Nephron (organoid): ENCODE data around the gene DIP2B.
A peak's percentile ranks its signal among the peaks of the same experiment; 100 is the strongest.

ENCODE experiments used
- H3K27ac Mint-ChIP-seq, 3 experiments: 2 replicates each; pipeline ENCODE4 v1.8.0; 2020; ENCODE audit warnings: mixed read lengths in 3 of 3, mild to moderate bottlenecking in 2 of 3, moderate library complexity in 1 of 3
- H3K27me3 Mint-ChIP-seq: 2 replicates; pipeline ENCODE4 v1.8.0; 2021; ENCODE audit warnings: low read depth, mild to moderate bottlenecking, moderate library complexity, mixed read lengths
- H3K36me3 Mint-ChIP-seq: 2 replicates; pipeline ENCODE4 v1.8.0; 2020; ENCODE audit warnings: low read depth, mixed read lengths
- H3K4me1 Mint-ChIP-seq: 2 replicates; pipeline ENCODE4 v1.8.0; 2020; ENCODE audit warnings: mixed read lengths
- H3K4me3 Mint-ChIP-seq, 3 experiments: 2 replicates each; pipeline ENCODE4 v1.8.0; 2020; ENCODE audit warnings: mild to moderate bottlenecking in 3 of 3, mixed read lengths in 3 of 3, moderate library complexity in 2 of 3
- H3K9me3 Mint-ChIP-seq: 2 replicates; pipeline ENCODE4 v1.8.0; 2020; ENCODE audit warnings: mixed read lengths
- CTCF ChIP-seq, 3 experiments: fragments of 200-600 bp; sonication (generic); IDR thresholded peaks; one replicate each; pipeline ENCODE4 v1.5.0; 2021; ENCODE audit warnings: antibody characterized with exemption in 3 of 3; ENCODE audit not compliant: unreplicated experiment in 3 of 3

Gene DIP2B

GRCh38 chr12:50580436-50580835 is 75.7 kb downstream of the DIP2B start:
- no peaks in the 10 kb centered on the region for H3K9me3 Mint-ChIP-seq
- no peak for TF ChIP-seq CTCF (IDR thresholded peaks at IDR 0.05; ENCODE audit: unreplicated experiment in 3 of 3)
- no peaks in the 10 kb centered on the region for H3K36me3 Mint-ChIP-seq

GRCh38 chr12:50581226-50582184 is 76.7 kb downstream of the DIP2B start:
- Mint-ChIP-seq H3K9me3 (no peaks in the 10 kb centered on the region), H3K27me3 (no peaks in the 10 kb centered on the region), H3K4me3 (no peak overlapping the region), H3K4me1 (peaks cover 18% of the 10 kb centered on the region), H3K27ac (peak overlapping the region; percentile 12 to 66 (median 31)), H3K36me3 (no peaks in the 10 kb centered on the region)
- no peak for TF ChIP-seq CTCF (IDR thresholded peaks at IDR 0.05; ENCODE audit: unreplicated experiment in 3 of 3)

More at GRCh38 chr12:50580436-50580835, 75.7 kb downstream of the DIP2B start:
- Mint-ChIP-seq H3K4me1 (peaks cover 18% of the 10 kb centered on the region), H3K27ac (no peak overlapping the region), H3K4me3 (no peak overlapping the region), H3K27me3 (no peaks in the 10 kb centered on the region)

- Mint-ChIP-seq H3K27ac (no peak overlapping the region), H3K4me3 (no peak overlapping the region), H3K4me1 (peaks cover 27% of the 10 kb centered on the region)
Observed at GRCh38 chr12:50584135-50584534, 79.3 kb downstream of the DIP2B start.

GRCh38 chr12:50589650-50590435 is 85.1 kb downstream of the DIP2B start:
- Mint-ChIP-seq H3K36me3 (no peaks in the 10 kb centered on the region), H3K9me3 (no peaks in the 10 kb centered on the region), H3K4me1 (peaks cover 21% of the 10 kb centered on the region), H3K27ac (peak overlapping the region in 1 of 3 experiments; percentile 20), H3K27me3 (no peaks in the 10 kb centered on the region), H3K4me3 (no peak overlapping the region)
- TF ChIP-seq CTCF (IDR thresholded peaks at IDR 0.05; ENCODE audit: unreplicated experiment in 3 of 3): no peak

More at GRCh38 chr12:50584135-50584534, 79.3 kb downstream of the DIP2B start:
- TF ChIP-seq CTCF (IDR thresholded peaks at IDR 0.05; ENCODE audit: unreplicated experiment in 3 of 3): no peak
- Mint-ChIP-seq H3K27me3 (no peaks in the 10 kb centered on the region), H3K36me3 (no peaks in the 10 kb centered on the region), H3K9me3 (no peaks in the 10 kb centered on the region)

GRCh38 chr12:50590869-50591268 is 86.1 kb downstream of the DIP2B start:
- no peak overlapping the region for H3K4me3 Mint-ChIP-seq
- H3K27ac Mint-ChIP-seq: no peak overlapping the region
- no peak for TF ChIP-seq CTCF (IDR thresholded peaks at IDR 0.05; ENCODE audit: unreplicated experiment in 3 of 3)
- H3K4me1 Mint-ChIP-seq: peaks cover 25% of the 10 kb centered on the region
- H3K27me3 Mint-ChIP-seq: no peaks in the 10 kb centered on the region
- no peaks in the 10 kb centered on the region for H3K9me3 Mint-ChIP-seq
- H3K36me3 Mint-ChIP-seq: no peaks in the 10 kb centered on the region
